ENCODE data around the gene INPP5A. TPM values are rescaled to one million over a fixed set of nuclear protein-coding genes. Genes with fewer than 3 reads are reported as not detected.

The INPP5A gene
- total RNA-seq, 1 donor from 2014 or later, result 14.2 TPM

DNA sequence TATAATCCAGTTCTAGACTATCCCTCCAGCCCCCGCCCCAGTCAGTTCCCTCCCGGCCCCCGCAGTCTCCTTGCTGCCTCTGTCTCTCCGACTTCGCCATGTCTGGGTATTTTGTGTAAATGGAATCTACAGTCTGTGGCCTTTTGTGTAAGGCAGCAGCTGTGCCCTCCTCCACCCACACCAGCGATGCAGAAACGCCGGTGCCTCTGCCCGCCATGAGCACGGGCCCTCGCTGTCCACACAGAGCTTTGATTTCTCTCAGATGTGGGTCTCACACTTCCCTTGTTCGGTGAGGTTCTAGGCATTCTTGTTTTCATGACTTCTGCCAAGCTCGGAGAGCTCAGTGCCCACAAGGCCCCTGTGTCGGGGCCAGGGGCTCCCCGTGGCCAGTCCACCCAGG, 210.5 kb downstream of the INPP5A start:
- no peak overlapping the region for H3K9ac ChIP-seq
- no peaks in the 10 kb centered on the region for H3K36me3 ChIP-seq
- H3K4me2 ChIP-seq, result no peak overlapping the region
- no peak overlapping the region for H3K27ac Mint-ChIP-seq
- H3K27me3 Mint-ChIP-seq (ENCODE audit: insufficient read depth, low read depth), result peaks cover 14% of the 10 kb centered on the region
- H3K4me3 Mint-ChIP-seq, result no peak overlapping the region
- H3K9me3 Mint-ChIP-seq, result no peaks in the 10 kb centered on the region
- H3F3A ChIP-seq (ENCODE audit: low read depth), result peaks cover 21% of the 10 kb centered on the region
- no peak overlapping the region for H2AFZ ChIP-seq (replicated peaks)
- TF ChIP-seq, protein P1, sequence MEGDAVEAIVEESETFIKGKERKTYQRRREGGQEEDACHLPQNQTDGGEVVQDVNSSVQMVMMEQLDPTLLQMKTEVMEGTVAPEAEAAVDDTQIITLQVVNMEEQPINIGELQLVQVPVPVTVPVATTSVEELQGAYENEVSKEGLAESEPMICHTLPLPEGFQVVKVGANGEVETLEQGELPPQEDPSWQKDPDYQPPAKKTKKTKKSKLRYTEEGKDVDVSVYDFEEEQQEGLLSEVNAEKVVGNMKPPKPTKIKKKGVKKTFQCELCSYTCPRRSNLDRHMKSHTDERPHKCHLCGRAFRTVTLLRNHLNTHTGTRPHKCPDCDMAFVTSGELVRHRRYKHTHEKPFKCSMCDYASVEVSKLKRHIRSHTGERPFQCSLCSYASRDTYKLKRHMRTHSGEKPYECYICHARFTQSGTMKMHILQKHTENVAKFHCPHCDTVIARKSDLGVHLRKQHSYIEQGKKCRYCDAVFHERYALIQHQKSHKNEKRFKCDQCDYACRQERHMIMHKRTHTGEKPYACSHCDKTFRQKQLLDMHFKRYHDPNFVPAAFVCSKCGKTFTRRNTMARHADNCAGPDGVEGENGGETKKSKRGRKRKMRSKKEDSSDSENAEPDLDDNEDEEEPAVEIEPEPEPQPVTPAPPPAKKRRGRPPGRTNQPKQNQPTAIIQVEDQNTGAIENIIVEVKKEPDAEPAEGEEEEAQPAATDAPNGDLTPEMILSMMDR (IDR thresholded peaks at IDR 0.05), result no peak
- no peak for TF ChIP-seq EZH2phosphoT487 (IDR thresholded peaks at IDR 0.05)
- TF ChIP-seq EZH2 (IDR thresholded peaks at IDR 0.05), result no peak
- H3K4me3 ChIP-seq, result no peak overlapping the region
- DNase-seq (ENCODE audit: low spot score), result no peak
- H3K27ac ChIP-seq, result no peak overlapping the region
- no peaks in the 10 kb centered on the region for H3K9me3 ChIP-seq (ENCODE audit: low read depth)
- peaks cover 3% of the 10 kb centered on the region for H3K36me3 Mint-ChIP-seq
- H3K79me2 ChIP-seq (ENCODE audit: low read depth), result no peaks in the 10 kb centered on the region
- H3K27me3 ChIP-seq, result peaks cover 67% of the 10 kb centered on the region
- H4K20me1 ChIP-seq (ENCODE audit: low read depth), result peaks cover 73% of the 10 kb centered on the region
- H3K4me1 Mint-ChIP-seq, result peaks cover 33% of the 10 kb centered on the region
- peaks cover 19% of the 10 kb centered on the region for H3K4me1 ChIP-seq

DNA sequence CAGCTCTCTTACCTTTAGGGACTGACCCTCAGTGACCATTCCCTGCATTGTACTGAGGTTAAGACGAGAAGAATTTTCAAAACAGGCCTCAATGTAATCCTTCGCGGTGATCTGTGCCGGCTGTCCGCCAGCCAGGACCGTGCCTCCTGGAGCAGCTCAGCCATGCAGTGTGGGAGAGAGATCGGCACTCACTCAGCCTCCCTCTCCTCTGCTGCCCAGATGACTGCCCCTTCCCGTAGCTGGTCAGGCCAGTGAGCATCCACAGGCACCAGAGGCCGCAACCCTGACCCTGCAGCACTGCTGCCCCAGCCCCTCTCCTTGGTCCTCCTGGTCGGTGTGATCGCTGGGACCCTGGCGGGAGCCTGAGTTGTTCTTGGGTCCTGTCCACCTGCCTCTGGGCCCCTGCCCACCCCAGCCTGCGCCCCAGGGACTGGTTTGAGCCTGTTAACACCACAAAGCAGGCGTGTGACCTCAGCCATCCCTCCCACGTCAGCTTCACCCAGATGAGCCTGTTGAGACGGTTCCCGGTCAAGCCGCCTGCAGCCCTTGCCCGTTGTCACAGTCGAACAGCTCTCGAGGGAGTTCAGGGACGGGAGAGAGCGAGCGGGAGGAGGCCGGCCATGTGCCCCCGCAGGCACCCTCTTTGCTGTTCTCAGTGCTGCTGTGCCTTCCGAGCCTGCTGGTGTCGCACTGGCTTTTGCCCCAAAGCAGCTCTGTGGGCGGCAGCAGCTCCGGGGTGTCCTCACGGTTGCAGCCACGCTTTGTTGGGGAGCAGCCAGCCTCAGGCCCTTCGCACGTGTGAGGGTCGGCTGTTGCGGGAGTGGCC, 211.2 kb downstream of the INPP5A start:
- peaks cover 67% of the 10 kb centered on the region for H4K20me1 ChIP-seq (ENCODE audit: low read depth)
- H3K9me3 Mint-ChIP-seq, result no peaks in the 10 kb centered on the region
- no peak for DNase-seq (ENCODE audit: low spot score)

GRCh38 chr10:132749371-132749795, 211.8 kb downstream of the INPP5A start:
- Histone ChIP-seq H3K27me3 (peaks cover 59% of the 10 kb centered on the region), H3K79me2 (ENCODE audit: low read depth) (no peaks in the 10 kb centered on the region), H2AFZ (replicated peaks) (no peak overlapping the region), H3K36me3 (no peaks in the 10 kb centered on the region), H3K4me1 (peaks cover 19% of the 10 kb centered on the region), H3K27ac (no peak overlapping the region), H3K9me3 (ENCODE audit: low read depth) (no peaks in the 10 kb centered on the region), H3K9ac (no peak overlapping the region), H3F3A (ENCODE audit: low read depth) (peaks cover 21% of the 10 kb centered on the region), H3K4me3 (no peak overlapping the region), H3K4me2 (no peak overlapping the region), H4K20me1 (ENCODE audit: low read depth) (peaks cover 61% of the 10 kb centered on the region)
- H3K9me3 Mint-ChIP-seq, result no peaks in the 10 kb centered on the region
- H3K36me3 Mint-ChIP-seq, result peaks cover 5% of the 10 kb centered on the region
- no peak overlapping the region for H3K4me3 Mint-ChIP-seq
- DNase-seq (ENCODE audit: low spot score), result no peak
- TF ChIP-seq, protein P1 (IDR thresholded peaks at IDR 0.05), result no peak
- TF ChIP-seq EZH2phosphoT487 (IDR thresholded peaks at IDR 0.05) (no peak), EZH2 (IDR thresholded peaks at IDR 0.05) (no peak)
- H3K27ac Mint-ChIP-seq, result no peak overlapping the region
- H3K27me3 Mint-ChIP-seq (ENCODE audit: insufficient read depth, low read depth), result peaks cover 14% of the 10 kb centered on the region
- H3K4me1 Mint-ChIP-seq, result peaks cover 29% of the 10 kb centered on the region

More for the DNA sequence above, 211.2 kb downstream of the INPP5A start:
- Histone ChIP-seq H3K9ac (no peak overlapping the region), H3K4me2 (no peak overlapping the region), H3K4me3 (no peak overlapping the region), H3K27me3 (peaks cover 65% of the 10 kb centered on the region), H3F3A (ENCODE audit: low read depth) (peaks cover 21% of the 10 kb centered on the region), H3K27ac (no peak overlapping the region), H3K9me3 (ENCODE audit: low read depth) (no peaks in the 10 kb centered on the region), H3K4me1 (peaks cover 19% of the 10 kb centered on the region), H3K79me2 (ENCODE audit: low read depth) (no peaks in the 10 kb centered on the region), H2AFZ (replicated peaks) (no peak overlapping the region), H3K36me3 (no peaks in the 10 kb centered on the region)
- Mint-ChIP-seq H3K27me3 (ENCODE audit: insufficient read depth, low read depth) (peaks cover 14% of the 10 kb centered on the region), H3K36me3 (peaks cover 4% of the 10 kb centered on the region), H3K4me3 (no peak overlapping the region), H3K4me1 (peaks cover 33% of the 10 kb centered on the region), H3K27ac (no peak overlapping the region)
- TF ChIP-seq, protein P1 (IDR thresholded peaks at IDR 0.05), result no peak
- no peak for TF ChIP-seq EZH2phosphoT487 (IDR thresholded peaks at IDR 0.05)
- no peak for TF ChIP-seq EZH2 (IDR thresholded peaks at IDR 0.05)
